ENCODE results near the gene CST4. TPM values are rescaled to one million over a fixed set of nuclear protein-coding genes. Genes with fewer than 3 reads are reported as not detected.
A peak's percentile ranks its signal among the peaks of the same experiment; 100 is the strongest.
"Not testable (repeated sequence)": the region's sequence is repeated elsewhere in the genome, so short reads cannot be mapped to it uniquely, and the experiment has no call there.

CST4 gene
- not detected for polyA plus RNA-seq
- long read RNA-seq, donor 1, result 0 reads
- long read RNA-seq, donor 2, result 0 reads
- long read RNA-seq, donor 3, result 0 reads
- long read RNA-seq, donor 4, result 0 reads
- long read RNA-seq, donor 5, result 0 reads
- long read RNA-seq, donor 6, result 0 reads
- long read RNA-seq, donor 7, result 0 reads
- long read RNA-seq, donor 8, result 0 reads
- long read RNA-seq, donor 9, result 0 reads
- long read RNA-seq, donor 10, result 0 reads

- H3K9me3 ChIP-seq (ENCODE audit: control insufficient read depth in 2 of 2, insufficient read depth in 1 of 2, low read depth in 1 of 2, low read length in 1 of 2); H3K36me3 ChIP-seq (ENCODE audit: control insufficient read depth in 3 of 3, insufficient read depth in 2 of 3, low read depth in 1 of 3, low read length in 3 of 3); H3K4me1 ChIP-seq (ENCODE audit: control insufficient read depth in 3 of 3, insufficient read depth in 2 of 3, low read depth in 1 of 3, low read length in 2 of 3); H3K27me3 ChIP-seq (ENCODE audit: control insufficient read depth in 3 of 3, insufficient read depth in 3 of 3, low read length in 3 of 3); DNase-seq; FAIRE-seq; H3K27ac ChIP-seq (ENCODE audit: low read depth in 1 of 3, low read length in 2 of 3); H3K4me3 ChIP-seq (ENCODE audit: low read depth in 1 of 3, low read length in 3 of 3): not testable (repeated sequence)
- WGBS, 3 donors, result 73 to 82% (median 77%) methylated on average over 12 of the region's 12 CpGs
Observed at GRCh38 chr20:23688684-23689398, at the start of gene CST4. TSS of gene CST4 (minus strand) at chr20:23689038. CDS start at chr20:23688969, 69 bp downstream.

- not testable (repeated sequence) for H3K9me3 ChIP-seq (ENCODE audit: control insufficient read depth in 2 of 2, insufficient read depth in 1 of 2, low read depth in 1 of 2, low read length in 1 of 2); H3K27ac ChIP-seq (ENCODE audit: low read depth in 1 of 3, low read length in 2 of 3); H3K36me3 ChIP-seq (ENCODE audit: control insufficient read depth in 3 of 3, insufficient read depth in 2 of 3, low read depth in 1 of 3, low read length in 3 of 3); H3K4me1 ChIP-seq (ENCODE audit: control insufficient read depth in 3 of 3, insufficient read depth in 2 of 3, low read depth in 1 of 3, low read length in 2 of 3); FAIRE-seq; H3K27me3 ChIP-seq (ENCODE audit: control insufficient read depth in 3 of 3, insufficient read depth in 3 of 3, low read length in 3 of 3); H3K4me3 ChIP-seq (ENCODE audit: low read depth in 1 of 3, low read length in 3 of 3); DNase-seq
- 51 to 69% (median 67%) methylated on average over 3 of the region's 3 CpGs for WGBS, 3 donors
Observed at GRCh38 chr20:23735391-23735790, 46.6 kb upstream of the CST4 start.

GRCh38 chr20:23734949-23735348 is 46.1 kb upstream of the CST4 start:
- not testable (repeated sequence) for H3K27me3 ChIP-seq (ENCODE audit: control insufficient read depth in 3 of 3, insufficient read depth in 3 of 3, low read length in 3 of 3); H3K9me3 ChIP-seq (ENCODE audit: control insufficient read depth in 2 of 2, insufficient read depth in 1 of 2, low read depth in 1 of 2, low read length in 1 of 2); H3K36me3 ChIP-seq (ENCODE audit: control insufficient read depth in 3 of 3, insufficient read depth in 2 of 3, low read depth in 1 of 3, low read length in 3 of 3); FAIRE-seq; H3K4me1 ChIP-seq (ENCODE audit: control insufficient read depth in 3 of 3, insufficient read depth in 2 of 3, low read depth in 1 of 3, low read length in 2 of 3); DNase-seq; H3K27ac ChIP-seq (ENCODE audit: low read depth in 1 of 3, low read length in 2 of 3); H3K4me3 ChIP-seq (ENCODE audit: low read depth in 1 of 3, low read length in 3 of 3)
- 66 to 90% (median 79%) methylated on average over 2 of the region's 2 CpGs for WGBS, 3 donors

GRCh38 chr20:23734440-23734839 is 45.6 kb upstream of the CST4 start:
- 73 to 82% (median 80%) methylated on average over 1 of the region's 1 CpG for whole genome bisulfite sequencing, 3 donors
- FAIRE-seq; H3K27me3 ChIP-seq (ENCODE audit: control insufficient read depth in 3 of 3, insufficient read depth in 3 of 3, low read length in 3 of 3); H3K36me3 ChIP-seq (ENCODE audit: control insufficient read depth in 3 of 3, insufficient read depth in 2 of 3, low read depth in 1 of 3, low read length in 3 of 3); H3K27ac ChIP-seq (ENCODE audit: low read depth in 1 of 3, low read length in 2 of 3); DNase-seq; H3K9me3 ChIP-seq (ENCODE audit: control insufficient read depth in 2 of 2, insufficient read depth in 1 of 2, low read depth in 1 of 2, low read length in 1 of 2); H3K4me3 ChIP-seq (ENCODE audit: low read depth in 1 of 3, low read length in 3 of 3); H3K4me1 ChIP-seq (ENCODE audit: control insufficient read depth in 3 of 3, insufficient read depth in 2 of 3, low read depth in 1 of 3, low read length in 2 of 3): not testable (repeated sequence)

- DNase-seq, result no peak
- Histone ChIP-seq H3K9me3 (ENCODE audit: control insufficient read depth in 2 of 2, insufficient read depth in 1 of 2, low read depth in 1 of 2, low read length in 1 of 2) (no peaks in the 10 kb centered on the region), H3K27me3 (ENCODE audit: control insufficient read depth in 3 of 3, insufficient read depth in 3 of 3, low read length in 3 of 3) (no peaks in the 10 kb centered on the region), H3K4me1 (ENCODE audit: control insufficient read depth in 3 of 3, insufficient read depth in 2 of 3, low read depth in 1 of 3, low read length in 2 of 3) (no peaks in the 10 kb centered on the region), H3K36me3 (ENCODE audit: control insufficient read depth in 3 of 3, insufficient read depth in 2 of 3, low read depth in 1 of 3, low read length in 3 of 3) (no peaks in the 10 kb centered on the region), H3K4me3 (ENCODE audit: low read depth in 1 of 3, low read length in 3 of 3) (no peak overlapping the region), H3K27ac (ENCODE audit: low read depth in 1 of 3, low read length in 2 of 3) (no peak overlapping the region)
- WGBS, 3 donors, result 79 to 83% (median 81%) methylated on average over 3 of the region's 3 CpGs
- no peak for FAIRE-seq
Observed at GRCh38 chr20:23727016-23727415, 38.2 kb upstream of the CST4 start.

- WGBS, 3 donors, result 82 to 88% (median 83%) methylated on average over 3 of the region's 3 CpGs
- FAIRE-seq (no peak), DNase-seq (no peak)
- no peaks in the 10 kb centered on the region for H3K9me3 ChIP-seq (ENCODE audit: control insufficient read depth in 2 of 2, insufficient read depth in 1 of 2, low read depth in 1 of 2, low read length in 1 of 2)
- no peaks in the 10 kb centered on the region for H3K27me3 ChIP-seq (ENCODE audit: control insufficient read depth in 3 of 3, insufficient read depth in 3 of 3, low read length in 3 of 3)
- H3K4me3 ChIP-seq (ENCODE audit: low read depth in 1 of 3, low read length in 3 of 3), result no peak overlapping the region
- H3K4me1 ChIP-seq (ENCODE audit: control insufficient read depth in 3 of 3, insufficient read depth in 2 of 3, low read depth in 1 of 3, low read length in 2 of 3), result no peaks in the 10 kb centered on the region
- H3K27ac ChIP-seq (ENCODE audit: low read depth in 1 of 3, low read length in 2 of 3), result no peak overlapping the region
- no peaks in the 10 kb centered on the region for H3K36me3 ChIP-seq (ENCODE audit: control insufficient read depth in 3 of 3, insufficient read depth in 2 of 3, low read depth in 1 of 3, low read length in 3 of 3)
Observed at GRCh38 chr20:23725102-23725501, 36.3 kb upstream of the CST4 start.

- H3K9me3 ChIP-seq (ENCODE audit: control insufficient read depth in 2 of 2, insufficient read depth in 1 of 2, low read depth in 1 of 2, low read length in 1 of 2); H3K27me3 ChIP-seq (ENCODE audit: control insufficient read depth in 3 of 3, insufficient read depth in 3 of 3, low read length in 3 of 3); H3K4me3 ChIP-seq (ENCODE audit: low read depth in 1 of 3, low read length in 3 of 3); FAIRE-seq; H3K27ac ChIP-seq (ENCODE audit: low read depth in 1 of 3, low read length in 2 of 3); H3K36me3 ChIP-seq (ENCODE audit: control insufficient read depth in 3 of 3, insufficient read depth in 2 of 3, low read depth in 1 of 3, low read length in 3 of 3); H3K4me1 ChIP-seq (ENCODE audit: control insufficient read depth in 3 of 3, insufficient read depth in 2 of 3, low read depth in 1 of 3, low read length in 2 of 3): not testable (repeated sequence)
- 39 to 55% (median 46%) methylated on average over 2 of the region's 2 CpGs for WGBS, 3 donors
- peak; percentile 2 to 9 for DNase-seq
Observed at GRCh38 chr20:23723659-23724307, 34.9 kb upstream of the CST4 start.

GRCh38 chr20:23722851-23723250 is 34.0 kb upstream of the CST4 start:
- not testable (repeated sequence) for H3K27me3 ChIP-seq (ENCODE audit: control insufficient read depth in 3 of 3, insufficient read depth in 3 of 3, low read length in 3 of 3); FAIRE-seq; H3K4me1 ChIP-seq (ENCODE audit: control insufficient read depth in 3 of 3, insufficient read depth in 2 of 3, low read depth in 1 of 3, low read length in 2 of 3); H3K4me3 ChIP-seq (ENCODE audit: low read depth in 1 of 3, low read length in 3 of 3); H3K36me3 ChIP-seq (ENCODE audit: control insufficient read depth in 3 of 3, insufficient read depth in 2 of 3, low read depth in 1 of 3, low read length in 3 of 3); H3K9me3 ChIP-seq (ENCODE audit: control insufficient read depth in 2 of 2, insufficient read depth in 1 of 2, low read depth in 1 of 2, low read length in 1 of 2); DNase-seq; H3K27ac ChIP-seq (ENCODE audit: low read depth in 1 of 3, low read length in 2 of 3)
- 70 to 75% (median 70%) methylated on average over 5 of the region's 5 CpGs for WGBS, 3 donors
